ENCODE results near the gene PECR. TPM values are rescaled to one million over a fixed set of nuclear protein-coding genes. Genes with fewer than 3 reads are reported as not detected.
A peak's percentile ranks its signal among the peaks of the same experiment; 100 is the strongest.

Gene PECR
- total RNA-seq (15.6 and 16.5 TPM in 2 replicates), polyA plus RNA-seq (8.7 and 9.5 TPM in 2 replicates), polyA minus RNA-seq (19.1 and 24.5 TPM in 2 replicates)
- 16.3 TPM for total RNA-seq (2013)

DNA sequence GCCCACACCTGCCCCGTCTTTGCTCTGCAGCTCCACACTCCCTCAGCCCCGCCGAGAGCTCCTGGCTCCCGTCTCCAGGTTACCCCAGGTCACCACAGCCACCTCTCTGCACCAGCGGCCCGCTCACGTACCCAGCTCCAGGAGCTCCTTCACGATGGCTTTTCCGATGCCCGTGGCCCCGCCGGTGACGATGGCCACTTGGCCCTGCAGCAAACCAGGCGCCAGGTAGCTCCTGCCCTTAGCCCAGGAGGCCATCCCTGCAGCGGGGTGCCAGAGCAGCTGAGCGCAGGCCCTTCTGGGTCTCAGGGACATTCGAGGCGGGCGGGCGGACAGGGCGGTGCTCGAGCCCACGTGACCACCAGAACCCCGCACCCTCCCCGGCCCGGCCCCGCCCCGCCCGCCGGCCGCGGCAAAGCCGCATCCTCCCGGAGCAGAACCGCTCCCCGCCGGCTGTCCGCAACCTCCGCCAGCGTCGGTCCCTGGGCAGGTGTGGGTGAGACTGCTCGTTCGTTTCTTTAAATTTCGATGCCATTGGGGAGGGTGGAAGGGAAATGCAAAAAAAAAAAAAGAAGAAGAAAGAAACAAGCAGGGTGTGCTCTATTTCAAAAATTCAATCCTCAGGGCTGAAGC lies at the start of gene PECR, which contains the start of gene TMEM169:
Gene PECR, minus strand, starts transcription at position 323 of the 630 bp plus-strand sequence. Its CDS starts 68 bp downstream, at position 255.
Gene TMEM169, plus strand, starts transcription at position 433 of the 630 bp plus-strand sequence. CDS start 14,045 bp downstream, outside the sequence.
- Histone ChIP-seq H3K36me3 (replicated peaks in 1 of 2; ENCODE audit: control extremely low read depth in 1 of 2, control insufficient read depth in 1 of 2, extremely low read depth in 1 of 2, insufficient read depth in 2 of 2, low read length in 1 of 2) (no peaks in the 10 kb centered on the region), H3K4me2 (replicated peaks; ENCODE audit: low read depth, low read length, poor library complexity, severe bottlenecking) (peak within 1 kb of the TSS; percentile 85), H3K27me3 (replicated peaks in 1 of 4; ENCODE audit: control extremely low read depth in 1 of 4, control insufficient read depth in 3 of 4, insufficient read depth in 4 of 4, low read length in 3 of 4) (no peaks in the 10 kb centered on the region), H3K4me1 (ENCODE audit: control insufficient read depth in 2 of 2, insufficient read depth in 2 of 2, low read length in 2 of 2) (peaks cover 40 to 41% of the 10 kb centered on the region in 2 donors), H2AFZ (ENCODE audit: insufficient read depth, low read depth, low read length, poor library complexity, severe bottlenecking) (peak within 1 kb of the TSS; percentile 91), H3K9ac (ENCODE audit: low read length) (peak within 1 kb of the TSS; percentile 73), H3K27ac (ENCODE audit: low read length in 2 of 2) (peak within 1 kb of the TSS; percentile 51 to 68), H3K9me3 (ENCODE audit: control extremely low read depth in 1 of 3, control insufficient read depth in 2 of 3, insufficient read depth in 1 of 3, low read length in 2 of 3) (no peaks in the 10 kb centered on the region), H3K79me2 (ENCODE audit: control insufficient read depth, insufficient read depth, low read length) (peaks cover 10% of the 10 kb centered on the region), H3K4me3 (ENCODE audit: control extremely low read depth in 1 of 5, extremely low read depth in 1 of 5, insufficient read depth in 1 of 5, low read depth in 2 of 5, low read length in 4 of 5) (peak within 1 kb of the TSS; percentile 63 to 87 (median 79)), H4K20me1 (ENCODE audit: control insufficient read depth, insufficient read depth, low read length, poor library complexity, severe bottlenecking) (no peaks in the 10 kb centered on the region)
- no peaks in the 10 kb centered on the region for H3K9me3 Mint-ChIP-seq (ENCODE audit: insufficient read depth)
- DNase-seq: peak; percentile 76
- peak within 1 kb of the TSS; percentile 80 for H3K27ac Mint-ChIP-seq
- H3K4me1 Mint-ChIP-seq: peaks cover 45% of the 10 kb centered on the region
- peak; percentile 97 for ATAC-seq (ENCODE audit: low read depth)
- H3K4me3 Mint-ChIP-seq: peak within 1 kb of the TSS; percentile 91
- CTCF ChIA-PET: interaction anchor here (0.7 to 2.4 kb wide), 6 partner anchors 23 to 59 kb away, joined by 3 to 17 read pairs (median 5); no protein-coding TSS in a partner anchor
- POLR2A ChIA-PET: interaction anchor here (0.6 to 2.9 kb wide), 5 partner anchors 23 to 770 kb away, joined by 3 to 17 read pairs (median 7); partner anchors contain the start of genes ATIC, RPL37A and XRCC5
- no peaks in the 10 kb centered on the region for H3K27me3 Mint-ChIP-seq
- TF ChIP-seq, protein P1, sequence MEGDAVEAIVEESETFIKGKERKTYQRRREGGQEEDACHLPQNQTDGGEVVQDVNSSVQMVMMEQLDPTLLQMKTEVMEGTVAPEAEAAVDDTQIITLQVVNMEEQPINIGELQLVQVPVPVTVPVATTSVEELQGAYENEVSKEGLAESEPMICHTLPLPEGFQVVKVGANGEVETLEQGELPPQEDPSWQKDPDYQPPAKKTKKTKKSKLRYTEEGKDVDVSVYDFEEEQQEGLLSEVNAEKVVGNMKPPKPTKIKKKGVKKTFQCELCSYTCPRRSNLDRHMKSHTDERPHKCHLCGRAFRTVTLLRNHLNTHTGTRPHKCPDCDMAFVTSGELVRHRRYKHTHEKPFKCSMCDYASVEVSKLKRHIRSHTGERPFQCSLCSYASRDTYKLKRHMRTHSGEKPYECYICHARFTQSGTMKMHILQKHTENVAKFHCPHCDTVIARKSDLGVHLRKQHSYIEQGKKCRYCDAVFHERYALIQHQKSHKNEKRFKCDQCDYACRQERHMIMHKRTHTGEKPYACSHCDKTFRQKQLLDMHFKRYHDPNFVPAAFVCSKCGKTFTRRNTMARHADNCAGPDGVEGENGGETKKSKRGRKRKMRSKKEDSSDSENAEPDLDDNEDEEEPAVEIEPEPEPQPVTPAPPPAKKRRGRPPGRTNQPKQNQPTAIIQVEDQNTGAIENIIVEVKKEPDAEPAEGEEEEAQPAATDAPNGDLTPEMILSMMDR (IDR thresholded peaks at IDR 0.05): no peak
- TF ChIP-seq EZH2 (IDR thresholded peaks at IDR 0.05; ENCODE audit: borderline replicate concordance, insufficient read depth, low read depth, low read length, poor library complexity, severe bottlenecking): no peak
- 0% methylated on average over 41 of the region's 44 CpGs for WGBS (ENCODE audit: insufficient coverage)
- intact Hi-C loops (cut with micrococcal nuclease): loop anchor here (1.0 to 5.0 kb wide), 3 partner anchors 23 to 69 kb away; partner anchors contain the start of genes MREG and XRCC5

Data from B cell (primary cell).